Thoracic aorta (tissue), 2 donors: Measurements from ENCODE around the gene C1orf159. TPM values are rescaled to one million over a fixed set of nuclear protein-coding genes. Genes with fewer than 3 reads are reported as not detected.
"Not testable (repeated sequence)": the region's sequence is repeated elsewhere in the genome, so short reads cannot be mapped to it uniquely, and the experiment has no call there.

Experiments used
- ATAC-seq: fragments of 150-250 bp; one replicate; pipeline ENCODE4 v1.8.0; 2017; ENCODE audit warnings: low read depth; ENCODE audit not compliant: insufficient number of reproducible peaks, low FRiP score
- DNase-seq: peaks from one replicate; pipeline ENCODE4 v3.0.0-alpha.2; 2020; ENCODE audit warnings: low spot score
- H3K27ac ChIP-seq, 2 donors: fragments of 200-600 bp; sonication (generic); 1 replicate in 1 of 2; 2 replicates in 1 of 2; pipeline ENCODE4 v1.5.1; 2016; ENCODE audit warnings: mild to moderate bottlenecking in 2 of 2, moderate library complexity in 2 of 2
- H3K27me3 ChIP-seq: fragments of 200-600 bp; sonication (generic); replicated peaks from 2 replicates; pipeline ENCODE4 v1.6.0; 2016; ENCODE audit warnings: mild to moderate bottlenecking; ENCODE audit not compliant: insufficient read depth
- H3K36me3 ChIP-seq: fragments of 200-600 bp; sonication (generic); one replicate; pipeline ENCODE4 v1.5.1; 2016
- H3K4me1 ChIP-seq, 2 donors: fragments of 200-600 bp; sonication (generic); 1 replicate in 1 of 2; 2 replicates in 1 of 2; pipeline versions ENCODE4 v1.5.1 to v1.6.0; 2016; ENCODE audit warnings: low read depth in 2 of 2, mild to moderate bottlenecking in 1 of 2; ENCODE audit not compliant: control insufficient read depth in 1 of 2
- H3K4me3 ChIP-seq: fragments of 200-600 bp; sonication (generic); 2 replicates; pipeline ENCODE4 v1.5.1; 2016; ENCODE audit warnings: mild to moderate bottlenecking
- H3K9me3 ChIP-seq: fragments of 200-600 bp; sonication (generic); 2 replicates; pipeline ENCODE4 v1.5.1; 2016
- total RNA-seq, 2 donors: library from RNA; depleted of rRNA; stranded (reverse); fragments of >200 nt; gene quantifications; one replicate each; pipeline versions ENCODE4 v1.1.0 to v1.2.3, GENCODE V29; 2016
- TF ChIP-seq, protein P1 (sequence below): fragments of 200-600 bp; sonication (generic); IDR thresholded peaks from one replicate; pipeline ENCODE4 v1.5.1; 2019; ENCODE audit warnings: antibody characterized with exemption

The C1orf159 gene
- total RNA-seq, 2 donors from 2014 or later, result 10.8 to 21.2 TPM

DNA sequence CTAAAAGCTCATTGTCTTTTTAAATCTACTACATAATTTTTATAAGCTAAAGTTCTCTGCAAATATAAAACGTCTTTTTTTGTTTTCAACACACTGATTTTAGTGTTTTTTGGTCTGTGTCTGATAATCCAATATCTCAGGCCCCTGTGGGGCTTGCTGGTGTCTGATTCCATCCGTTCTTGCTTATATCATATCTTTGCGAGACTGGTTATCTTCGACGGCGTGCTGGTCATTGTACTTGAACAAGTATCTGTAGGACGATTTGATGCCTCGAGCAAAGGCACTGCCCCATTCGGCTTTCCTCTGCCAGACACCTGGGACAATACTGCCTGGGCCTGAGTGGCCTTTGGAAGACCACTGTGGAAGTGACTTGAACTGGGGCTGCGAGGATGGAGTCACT, 39.4 kb upstream of the C1orf159 start:
- no peak overlapping the region for H3K27ac ChIP-seq
- TF ChIP-seq, protein P1, sequence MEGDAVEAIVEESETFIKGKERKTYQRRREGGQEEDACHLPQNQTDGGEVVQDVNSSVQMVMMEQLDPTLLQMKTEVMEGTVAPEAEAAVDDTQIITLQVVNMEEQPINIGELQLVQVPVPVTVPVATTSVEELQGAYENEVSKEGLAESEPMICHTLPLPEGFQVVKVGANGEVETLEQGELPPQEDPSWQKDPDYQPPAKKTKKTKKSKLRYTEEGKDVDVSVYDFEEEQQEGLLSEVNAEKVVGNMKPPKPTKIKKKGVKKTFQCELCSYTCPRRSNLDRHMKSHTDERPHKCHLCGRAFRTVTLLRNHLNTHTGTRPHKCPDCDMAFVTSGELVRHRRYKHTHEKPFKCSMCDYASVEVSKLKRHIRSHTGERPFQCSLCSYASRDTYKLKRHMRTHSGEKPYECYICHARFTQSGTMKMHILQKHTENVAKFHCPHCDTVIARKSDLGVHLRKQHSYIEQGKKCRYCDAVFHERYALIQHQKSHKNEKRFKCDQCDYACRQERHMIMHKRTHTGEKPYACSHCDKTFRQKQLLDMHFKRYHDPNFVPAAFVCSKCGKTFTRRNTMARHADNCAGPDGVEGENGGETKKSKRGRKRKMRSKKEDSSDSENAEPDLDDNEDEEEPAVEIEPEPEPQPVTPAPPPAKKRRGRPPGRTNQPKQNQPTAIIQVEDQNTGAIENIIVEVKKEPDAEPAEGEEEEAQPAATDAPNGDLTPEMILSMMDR, result no peak
- H3K9me3 ChIP-seq, result peaks cover 3% of the 10 kb centered on the region
- no peak for ATAC-seq
- H3K4me1 ChIP-seq, result peaks cover 7 to 10% of the 10 kb centered on the region in 2 donors
- H3K36me3 ChIP-seq, result no peaks in the 10 kb centered on the region
- no peak for DNase-seq
- H3K27me3 ChIP-seq, result no peaks in the 10 kb centered on the region
- no peak overlapping the region for H3K4me3 ChIP-seq

GRCh38 chr1:1153874-1154273, 38.0 kb upstream of the C1orf159 start:
- Histone ChIP-seq H3K27ac (no peak overlapping the region), H3K27me3 (no peaks in the 10 kb centered on the region), H3K4me1 (peaks cover 7 to 8% of the 10 kb centered on the region in 2 donors), H3K9me3 (peaks cover 3% of the 10 kb centered on the region), H3K36me3 (no peaks in the 10 kb centered on the region), H3K4me3 (no peak overlapping the region)
- TF ChIP-seq, protein P1, result no peak
- ATAC-seq (no peak), DNase-seq (no peak)

- H3K4me3 ChIP-seq, ATAC-seq, H3K27ac ChIP-seq, H3K4me1 ChIP-seq, H3K27me3 ChIP-seq, DNase-seq, H3K36me3 ChIP-seq, H3K9me3 ChIP-seq: not testable (repeated sequence)
Observed at GRCh38 chr1:1153215-1153614, 37.3 kb upstream of the C1orf159 start.

DNA sequence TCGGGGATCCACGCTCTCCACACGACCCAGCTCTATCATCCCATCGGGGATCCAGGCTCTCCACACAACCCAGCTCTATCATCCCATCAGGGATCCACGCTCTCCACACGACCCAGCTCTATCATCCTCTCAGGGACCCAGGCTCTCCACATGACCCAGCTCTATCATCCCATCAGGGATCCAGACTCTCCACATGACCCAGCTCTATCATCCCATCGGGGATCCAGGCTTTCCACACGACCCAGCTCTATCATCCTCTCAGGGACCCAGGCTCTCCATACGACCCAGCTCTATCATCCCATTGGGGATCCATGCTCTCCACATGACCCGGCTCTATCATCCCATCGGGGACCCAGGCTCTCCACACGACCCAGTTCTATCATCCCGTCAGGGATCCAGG, 36.5 kb upstream of the C1orf159 start:
- ATAC-seq, H3K4me1 ChIP-seq, H3K9me3 ChIP-seq, H3K4me3 ChIP-seq, DNase-seq, H3K36me3 ChIP-seq, H3K27me3 ChIP-seq, H3K27ac ChIP-seq: not testable (repeated sequence)

- Histone ChIP-seq H3K9me3 (peaks cover 3% of the 10 kb centered on the region), H3K36me3 (no peaks in the 10 kb centered on the region), H3K4me1 (no peaks in the 10 kb centered on the region), H3K27me3 (no peaks in the 10 kb centered on the region), H3K27ac (no peak overlapping the region), H3K4me3 (no peak overlapping the region)
- TF ChIP-seq, protein P1, result no peak
- no peak for DNase-seq
- no peak for ATAC-seq
Observed at GRCh38 chr1:1151306-1151705, 35.4 kb upstream of the C1orf159 start.

GRCh38 chr1:1150100-1150499, 34.2 kb upstream of the C1orf159 start:
- Histone ChIP-seq H3K36me3 (no peaks in the 10 kb centered on the region), H3K27ac (no peak overlapping the region), H3K27me3 (no peaks in the 10 kb centered on the region), H3K9me3 (peaks cover 3% of the 10 kb centered on the region), H3K4me1 (no peaks in the 10 kb centered on the region), H3K4me3 (no peak overlapping the region)
- TF ChIP-seq, protein P1, result no peak
- ATAC-seq (no peak), DNase-seq (no peak)
